Adrenal gland (tissue), 12 donors: ENCODE results near the gene DOCK9. TPM values are rescaled to one million over a fixed set of nuclear protein-coding genes. Genes with fewer than 3 reads are reported as not detected.

Experiments used
- DNase-seq, 7 donors: peaks; one replicate each; pipeline ENCODE4 v3.0.0-alpha.2; 2019 to 2020
- H3K27ac ChIP-seq, 5 donors: fragments of 200-600 bp; sonication (generic) in 4 of 5; 1 replicate in 3 of 5; 2 replicates in 2 of 5; pipeline versions ENCODE4 v1.5.1 to v1.8.0; 2016 to 2020; ENCODE audit warnings: mild to moderate bottlenecking in 1 of 5
- H3K27me3 ChIP-seq: fragments of 200-600 bp; 2 replicates; pipeline ENCODE4 v1.8.0; 2021
- H3K36me3 ChIP-seq, 2 donors: fragments of 200-600 bp; replicated peaks in 1 of 2; 1 replicate in 1 of 2; 2 replicates in 1 of 2; pipeline versions ENCODE4 v1.5.1 to v1.8.0; 2018 to 2022
- H3K4me1 ChIP-seq, 2 donors: fragments of 200-600 bp; replicated peaks in 1 of 2; 1 replicate in 1 of 2; 2 replicates in 1 of 2; pipeline versions ENCODE4 v1.5.1 to v1.8.0; 2018 to 2021
- H3K4me3 ChIP-seq, 4 donors: fragments of 200-600 bp; sonication (generic) in 3 of 4; one replicate each; pipeline ENCODE4 v1.5.1; 2016 to 2018
- H3K9me3 ChIP-seq, 3 donors: fragments of 200-600 bp; sonication (generic) in 1 of 3; replicated peaks in 1 of 3; 1 replicate in 2 of 3; 2 replicates in 1 of 3; pipeline versions ENCODE4 v1.5.1 to v1.8.0; 2016 to 2021
- CTCF ChIP-seq, 6 experiments: fragments of 450-650 bp in 4 of 6; fragments of 200-600 bp in 2 of 6; sonication (generic) in 1 of 6; IDR thresholded peaks; 1 replicate in 5 of 6; 2 replicates in 1 of 6; pipeline versions ENCODE4 v1.5.1 to v1.8.0; 2016 to 2021; ENCODE audit warnings: antibody characterized with exemption in 6 of 6, mild to moderate bottlenecking in 2 of 6, moderate library complexity in 1 of 6
- POLR2A ChIP-seq, 2 donors: fragments of 450-650 bp; IDR thresholded peaks; one replicate each; pipeline ENCODE4 v1.6.1; 2017; ENCODE audit warnings: antibody characterized with exemption in 2 of 2, mild to moderate bottlenecking in 2 of 2, moderate library complexity in 1 of 2
- WGBS, 4 donors: extraction: QIAGEN DNeasy Blood & Tissue Kit in 2 of 4; methylation state at CpG; one replicate each; pipeline versions ENCODE4 v1.1.5 to v1.1.7; 2013 to 2017; 5-methylcytosine and 5-hydroxymethylcytosine counted together
- intact Hi-C, 2 donors: fragments of 100-400 bp; cut with DNase I; formaldehyde crosslinking; loops; one replicate each; pipeline versions ENCODE4 v1.14.1 to v1.15.0; 2022 to 2023
- polyA plus RNA-seq, 3 donors: library from polyadenylated mRNA; stranded (reverse); fragments of 200-250 nt in 2 of 3; fragments of 350-450 nt in 1 of 3; fragmentation: Illumina TruSeq in 1 of 3; extraction: RNeasy Lipid Tissue Mini Kit (QIAGEN cat#74804) in 1 of 3; gene quantifications; one replicate each; pipeline ENCODE4 v1.2.3, GENCODE V29; 2013 to 2014
- total RNA-seq, 9 donors: library from RNA; depleted of rRNA in 4 of 9; stranded (reverse); fragments of >200 nt in 4 of 9; fragments of 120-200 nt in 1 of 9; fragmentation: NEBNext Ultra II Directional in 1 of 9; extraction: Animal tissue kit (Norgen Biotek cat#: 25700) in 1 of 9; gene quantifications; one replicate each; pipeline versions ENCODE4 v1.1.0 to v1.2.4, GENCODE V29; 2013 to 2023
- donor health status: healthy with polysubstance abuse.
- donor health status: Bipolar disorder and iron deficiency.
- donor health status: DM: yes; HTN: yes; CAD: no.
- donor health status: DM: no; HTN: no; CAD: no.
- donor health status: DM: no; HTN: no; CAD: no.
- donor health status: DM: yes; HTN: yes; CAD: no.

Gene DOCK9
- total and polyA plus RNA-seq, 12 donors = 16.2 to 83.4 (median 51.9) TPM

- H3K27me3 ChIP-seq = no peaks in the 10 kb centered on the region
Measured at GRCh38 chr13:98988780-98989179, 10.9 kb upstream of the DOCK9 start.

GRCh38 chr13:98988277-98988676 lies 10.4 kb upstream of the DOCK9 start:
- intact Hi-C loops = no loop called here
- Histone ChIP-seq H3K4me1 (no peaks in the 10 kb centered on the region), H3K9me3 (no peaks in the 10 kb centered on the region), H3K27me3 (no peaks in the 10 kb centered on the region), H3K27ac (no peak overlapping the region), H3K36me3 (no peaks in the 10 kb centered on the region), H3K4me3 (no peak overlapping the region)
- WGBS, 4 donors = 39 to 50% (median 47%) methylated on average over 5 of the region's 5 CpGs
- peak in 2 of 7 donors; percentile 19 to 27 for DNase-seq
- no peak for TF ChIP-seq CTCF (IDR thresholded peaks at IDR 0.05)
- no peak for TF ChIP-seq POLR2A (IDR thresholded peaks at IDR 0.05)

More at GRCh38 chr13:98988780-98989179, 10.9 kb upstream of the DOCK9 start:
- intact Hi-C loops = no loop called here
- Histone ChIP-seq H3K4me3 (no peak overlapping the region), H3K9me3 (no peaks in the 10 kb centered on the region), H3K27ac (no peak overlapping the region), H3K4me1 (no peaks in the 10 kb centered on the region), H3K36me3 (no peaks in the 10 kb centered on the region)
- no peak for DNase-seq
- TF ChIP-seq POLR2A (IDR thresholded peaks at IDR 0.05) (no peak), CTCF (IDR thresholded peaks at IDR 0.05) (no peak)
- WGBS, 4 donors = 88 to 92% (median 91%) methylated on average over 6 of the region's 6 CpGs

GRCh38 chr13:98987275-98987674 lies 9.4 kb upstream of the DOCK9 start:
- no peaks in the 10 kb centered on the region for H3K4me1 ChIP-seq
- H3K9me3 ChIP-seq = no peaks in the 10 kb centered on the region
- no peak for DNase-seq
- H3K4me3 ChIP-seq = no peak overlapping the region
- WGBS, 4 donors = 79 to 86% (median 81%) methylated on average over 6 of the region's 6 CpGs
- intact Hi-C loops = no loop called here
- H3K36me3 ChIP-seq = no peaks in the 10 kb centered on the region
- H3K27me3 ChIP-seq = no peaks in the 10 kb centered on the region
- H3K27ac ChIP-seq = no peak overlapping the region
- no peak for TF ChIP-seq CTCF (IDR thresholded peaks at IDR 0.05)
- no peak for TF ChIP-seq POLR2A (IDR thresholded peaks at IDR 0.05)

- H3K4me3 ChIP-seq = no peak overlapping the region
- TF ChIP-seq POLR2A (IDR thresholded peaks at IDR 0.05) (no peak), CTCF (IDR thresholded peaks at IDR 0.05) (no peak)
- DNase-seq = no peak
- no peak overlapping the region for H3K27ac ChIP-seq
- H3K4me1 ChIP-seq = no peaks in the 10 kb centered on the region
- no peaks in the 10 kb centered on the region for H3K9me3 ChIP-seq
- no peaks in the 10 kb centered on the region for H3K27me3 ChIP-seq
- no peaks in the 10 kb centered on the region for H3K36me3 ChIP-seq
- WGBS, 4 donors = 81 to 90% (median 85%) methylated on average over 8 of the region's 8 CpGs
- intact Hi-C loops = no loop called here
Measured at GRCh38 chr13:98986226-98986846, 8.5 kb upstream of the DOCK9 start.
